K562 (cell line): ENCODE measurements around the gene OXT.
A peak's percentile ranks its signal among the peaks of the same experiment; 100 is the strongest.

Experiments
- EZH2 ChIP-seq: IDR thresholded peaks from 2 replicates; pipeline ENCODE4 v1.6.1; 2012; ENCODE audit warnings: low read depth, mild to moderate bottlenecking, inconsistent platforms, low read length, borderline replicate concordance
- RAD21 ChIP-seq, 2 experiments: fragments of 250-450 bp in 1 of 2; fragments of 450-650 bp in 1 of 2; sonication (Bioruptor Pico) in 1 of 2; formaldehyde crosslinking in 1 of 2; IDR thresholded peaks in 1 of 2; conservative IDR thresholded peaks in 1 of 2; 2 replicates each; pipeline versions ENCODE4 v1.4.0 to v1.8.0; 2020 to 2022; ENCODE audit warnings: mild to moderate bottlenecking in 2 of 2, moderate library complexity in 1 of 2
- TFAM ChIP-seq: fragments of 250-450 bp; sonication (Bioruptor Pico); conservative IDR thresholded peaks from 2 replicates; pipeline ENCODE4 v1.5.0; 2021; ENCODE audit warnings: mild to moderate bottlenecking, moderate library complexity
- ZNF140 ChIP-seq: fragments of 250-450 bp; sonication (Bioruptor Pico); IDR thresholded peaks from 2 replicates; pipeline ENCODE4 v1.8.0; 2021; ENCODE audit warnings: moderate library complexity, mild to moderate bottlenecking, inconsistent platforms
- TF ChIP-seq, protein P1 (sequence below), 2 experiments: IDR thresholded peaks; 2 replicates each; pipeline ENCODE4 v1.6.1; 2012; ENCODE audit warnings: improper control_type of control experiment in 2 of 2, low read depth in 2 of 2, low read length in 2 of 2, borderline replicate concordance in 1 of 2
- TF ChIP-seq, protein P2 (sequence below), 3 experiments: IDR thresholded peaks in 2 of 3; conservative IDR thresholded peaks in 1 of 3; 2 replicates each; pipeline ENCODE4 v1.5.1; 2011 to 2012; ENCODE audit warnings: low read length in 3 of 3, mild to moderate bottlenecking in 3 of 3, control low read depth in 2 of 3, improper control_type of control experiment in 1 of 3, inconsistent platforms in 1 of 3, low read depth in 1 of 3, mixed read lengths in 1 of 3, moderate library complexity in 1 of 3; ENCODE audit not compliant: insufficient read depth in 2 of 3

- TF ChIP-seq, protein P1, sequence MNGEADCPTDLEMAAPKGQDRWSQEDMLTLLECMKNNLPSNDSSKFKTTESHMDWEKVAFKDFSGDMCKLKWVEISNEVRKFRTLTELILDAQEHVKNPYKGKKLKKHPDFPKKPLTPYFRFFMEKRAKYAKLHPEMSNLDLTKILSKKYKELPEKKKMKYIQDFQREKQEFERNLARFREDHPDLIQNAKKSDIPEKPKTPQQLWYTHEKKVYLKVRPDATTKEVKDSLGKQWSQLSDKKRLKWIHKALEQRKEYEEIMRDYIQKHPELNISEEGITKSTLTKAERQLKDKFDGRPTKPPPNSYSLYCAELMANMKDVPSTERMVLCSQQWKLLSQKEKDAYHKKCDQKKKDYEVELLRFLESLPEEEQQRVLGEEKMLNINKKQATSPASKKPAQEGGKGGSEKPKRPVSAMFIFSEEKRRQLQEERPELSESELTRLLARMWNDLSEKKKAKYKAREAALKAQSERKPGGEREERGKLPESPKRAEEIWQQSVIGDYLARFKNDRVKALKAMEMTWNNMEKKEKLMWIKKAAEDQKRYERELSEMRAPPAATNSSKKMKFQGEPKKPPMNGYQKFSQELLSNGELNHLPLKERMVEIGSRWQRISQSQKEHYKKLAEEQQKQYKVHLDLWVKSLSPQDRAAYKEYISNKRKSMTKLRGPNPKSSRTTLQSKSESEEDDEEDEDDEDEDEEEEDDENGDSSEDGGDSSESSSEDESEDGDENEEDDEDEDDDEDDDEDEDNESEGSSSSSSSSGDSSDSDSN (IDR thresholded peaks at IDR 0.05; ENCODE audit: borderline replicate concordance in 1 of 2, low read depth in 2 of 2, low read length in 2 of 2) = no peak
- TF ChIP-seq ZNF140 (CRISPR knock-in tag) (no peak), EZH2 (no peak), TFAM (CRISPR knock-in tag) (no peak), RAD21 (CRISPR knock-in tag; conservative IDR thresholded peaks at IDR 0.05 in 1 of 2, IDR thresholded peaks at IDR 0.05 in 1 of 2) (peak in 1 of 2 experiments; percentile 29; a peak in 2 of 4 replicates)
- TF ChIP-seq, protein P2, sequence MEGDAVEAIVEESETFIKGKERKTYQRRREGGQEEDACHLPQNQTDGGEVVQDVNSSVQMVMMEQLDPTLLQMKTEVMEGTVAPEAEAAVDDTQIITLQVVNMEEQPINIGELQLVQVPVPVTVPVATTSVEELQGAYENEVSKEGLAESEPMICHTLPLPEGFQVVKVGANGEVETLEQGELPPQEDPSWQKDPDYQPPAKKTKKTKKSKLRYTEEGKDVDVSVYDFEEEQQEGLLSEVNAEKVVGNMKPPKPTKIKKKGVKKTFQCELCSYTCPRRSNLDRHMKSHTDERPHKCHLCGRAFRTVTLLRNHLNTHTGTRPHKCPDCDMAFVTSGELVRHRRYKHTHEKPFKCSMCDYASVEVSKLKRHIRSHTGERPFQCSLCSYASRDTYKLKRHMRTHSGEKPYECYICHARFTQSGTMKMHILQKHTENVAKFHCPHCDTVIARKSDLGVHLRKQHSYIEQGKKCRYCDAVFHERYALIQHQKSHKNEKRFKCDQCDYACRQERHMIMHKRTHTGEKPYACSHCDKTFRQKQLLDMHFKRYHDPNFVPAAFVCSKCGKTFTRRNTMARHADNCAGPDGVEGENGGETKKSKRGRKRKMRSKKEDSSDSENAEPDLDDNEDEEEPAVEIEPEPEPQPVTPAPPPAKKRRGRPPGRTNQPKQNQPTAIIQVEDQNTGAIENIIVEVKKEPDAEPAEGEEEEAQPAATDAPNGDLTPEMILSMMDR (IDR thresholded peaks at IDR 0.05 in 2 of 3, conservative IDR thresholded peaks at IDR 0.05 in 1 of 3; ENCODE audit: insufficient read depth in 2 of 3, low read depth in 1 of 3, low read length in 3 of 3) = peak; percentile 70 to 79 (median 76)
Measured at GRCh38 chr20:3115190-3116107, 44.0 kb downstream of the OXT start.
